PFSK-1 (cell line): Measurements from ENCODE around the gene KCNJ6.

ENCODE experiments used
- FOXP2 ChIP-seq: optimal IDR thresholded peaks from 2 replicates; pipeline ENCODE3; 2011; ENCODE audit warnings: borderline replicate concordance, control low read depth, inconsistent platforms; ENCODE audit not compliant: insufficient read depth; ENCODE audit errors: extremely low read length, extremely low read depth
- POLR2AphosphoS5 ChIP-seq: IDR thresholded peaks from 2 replicates; pipeline ENCODE4 v1.6.1; 2012; ENCODE audit warnings: low read depth, mild to moderate bottlenecking, control low read depth, low read length, moderate library complexity
- SIN3A ChIP-seq: IDR thresholded peaks from 2 replicates; pipeline ENCODE4 v1.6.1; 2012; ENCODE audit warnings: mild to moderate bottlenecking, low read length, moderate library complexity, borderline replicate concordance; ENCODE audit not compliant: insufficient read depth
- TAF1 ChIP-seq: IDR thresholded peaks from 2 replicates; pipeline ENCODE4 v1.6.1; 2012; ENCODE audit warnings: low read length, control low read depth, borderline replicate concordance; ENCODE audit not compliant: insufficient read depth
- TF ChIP-seq, protein P1 (sequence below), 2 experiments: IDR thresholded peaks; 2 replicates each; pipeline versions ENCODE4 v1.6.1 to v1.8.0; 2011 to 2012; ENCODE audit warnings: low read depth in 2 of 2, low read length in 2 of 2, control low read depth in 1 of 2, inconsistent platforms in 1 of 2, mild to moderate bottlenecking in 1 of 2, moderate library complexity in 1 of 2; ENCODE audit not compliant: insufficient read depth in 1 of 2

DNA sequence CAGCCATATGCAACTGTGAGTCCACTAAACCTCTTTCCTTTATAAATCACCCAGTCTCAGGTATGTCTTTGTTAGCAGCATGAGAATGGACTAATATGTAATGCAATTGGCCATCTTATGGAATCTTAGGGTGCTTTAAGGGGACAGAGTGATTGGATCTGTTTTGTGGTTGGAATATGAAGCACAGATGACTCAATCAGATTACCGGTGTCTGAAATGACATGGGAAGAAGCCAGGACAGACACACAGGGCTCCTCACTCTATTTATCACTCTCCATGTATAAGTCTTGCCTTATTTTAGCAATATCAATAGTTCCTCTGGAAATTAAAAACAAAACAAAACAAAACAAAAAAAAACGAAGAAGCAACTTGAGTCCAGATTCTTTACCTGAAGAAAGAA lies 12.9 kb downstream of the KCNJ6 start:
- TF ChIP-seq, protein P1, sequence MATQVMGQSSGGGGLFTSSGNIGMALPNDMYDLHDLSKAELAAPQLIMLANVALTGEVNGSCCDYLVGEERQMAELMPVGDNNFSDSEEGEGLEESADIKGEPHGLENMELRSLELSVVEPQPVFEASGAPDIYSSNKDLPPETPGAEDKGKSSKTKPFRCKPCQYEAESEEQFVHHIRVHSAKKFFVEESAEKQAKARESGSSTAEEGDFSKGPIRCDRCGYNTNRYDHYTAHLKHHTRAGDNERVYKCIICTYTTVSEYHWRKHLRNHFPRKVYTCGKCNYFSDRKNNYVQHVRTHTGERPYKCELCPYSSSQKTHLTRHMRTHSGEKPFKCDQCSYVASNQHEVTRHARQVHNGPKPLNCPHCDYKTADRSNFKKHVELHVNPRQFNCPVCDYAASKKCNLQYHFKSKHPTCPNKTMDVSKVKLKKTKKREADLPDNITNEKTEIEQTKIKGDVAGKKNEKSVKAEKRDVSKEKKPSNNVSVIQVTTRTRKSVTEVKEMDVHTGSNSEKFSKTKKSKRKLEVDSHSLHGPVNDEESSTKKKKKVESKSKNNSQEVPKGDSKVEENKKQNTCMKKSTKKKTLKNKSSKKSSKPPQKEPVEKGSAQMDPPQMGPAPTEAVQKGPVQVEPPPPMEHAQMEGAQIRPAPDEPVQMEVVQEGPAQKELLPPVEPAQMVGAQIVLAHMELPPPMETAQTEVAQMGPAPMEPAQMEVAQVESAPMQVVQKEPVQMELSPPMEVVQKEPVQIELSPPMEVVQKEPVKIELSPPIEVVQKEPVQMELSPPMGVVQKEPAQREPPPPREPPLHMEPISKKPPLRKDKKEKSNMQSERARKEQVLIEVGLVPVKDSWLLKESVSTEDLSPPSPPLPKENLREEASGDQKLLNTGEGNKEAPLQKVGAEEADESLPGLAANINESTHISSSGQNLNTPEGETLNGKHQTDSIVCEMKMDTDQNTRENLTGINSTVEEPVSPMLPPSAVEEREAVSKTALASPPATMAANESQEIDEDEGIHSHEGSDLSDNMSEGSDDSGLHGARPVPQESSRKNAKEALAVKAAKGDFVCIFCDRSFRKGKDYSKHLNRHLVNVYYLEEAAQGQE (IDR thresholded peaks at IDR 0.05; ENCODE audit: insufficient read depth in 1 of 2, low read depth in 2 of 2, low read length in 2 of 2) = no peak
- TF ChIP-seq POLR2AphosphoS5 (no peak), SIN3A (no peak), TAF1 (no peak), FOXP2 (no peak)
